ENCODE results near the gene RNPS1.

DNA sequence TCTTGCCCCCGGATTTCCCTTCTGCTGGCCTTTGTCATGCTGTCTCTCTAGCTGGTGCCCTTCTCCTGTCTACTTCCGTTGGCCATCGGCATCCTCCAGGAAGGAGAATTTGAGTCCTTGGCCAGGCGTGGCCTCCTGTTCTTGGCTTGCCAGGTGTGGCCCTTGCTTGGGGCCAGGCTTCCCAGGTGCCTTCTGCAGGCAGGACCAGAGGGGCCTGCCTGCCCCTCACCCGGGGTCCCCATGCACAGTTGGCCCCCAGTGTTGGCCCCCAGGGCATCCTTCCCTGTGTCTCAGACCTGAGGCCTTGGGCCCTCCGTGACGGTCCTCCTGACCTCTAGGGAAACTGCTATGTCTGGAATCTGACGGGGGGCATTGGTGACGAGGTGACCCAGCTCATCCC, 60.1 kb downstream of the RNPS1 start:
- TF ChIP-seq, protein P1, sequence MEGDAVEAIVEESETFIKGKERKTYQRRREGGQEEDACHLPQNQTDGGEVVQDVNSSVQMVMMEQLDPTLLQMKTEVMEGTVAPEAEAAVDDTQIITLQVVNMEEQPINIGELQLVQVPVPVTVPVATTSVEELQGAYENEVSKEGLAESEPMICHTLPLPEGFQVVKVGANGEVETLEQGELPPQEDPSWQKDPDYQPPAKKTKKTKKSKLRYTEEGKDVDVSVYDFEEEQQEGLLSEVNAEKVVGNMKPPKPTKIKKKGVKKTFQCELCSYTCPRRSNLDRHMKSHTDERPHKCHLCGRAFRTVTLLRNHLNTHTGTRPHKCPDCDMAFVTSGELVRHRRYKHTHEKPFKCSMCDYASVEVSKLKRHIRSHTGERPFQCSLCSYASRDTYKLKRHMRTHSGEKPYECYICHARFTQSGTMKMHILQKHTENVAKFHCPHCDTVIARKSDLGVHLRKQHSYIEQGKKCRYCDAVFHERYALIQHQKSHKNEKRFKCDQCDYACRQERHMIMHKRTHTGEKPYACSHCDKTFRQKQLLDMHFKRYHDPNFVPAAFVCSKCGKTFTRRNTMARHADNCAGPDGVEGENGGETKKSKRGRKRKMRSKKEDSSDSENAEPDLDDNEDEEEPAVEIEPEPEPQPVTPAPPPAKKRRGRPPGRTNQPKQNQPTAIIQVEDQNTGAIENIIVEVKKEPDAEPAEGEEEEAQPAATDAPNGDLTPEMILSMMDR (IDR thresholded peaks at IDR 0.05; ENCODE audit: insufficient read depth, low read length): no peak
- no peak for TF ChIP-seq POLR2AphosphoS5 (IDR thresholded peaks at IDR 0.05; ENCODE audit: low read depth)
- no peak for TF ChIP-seq SPI1 (IDR thresholded peaks at IDR 0.05; ENCODE audit: borderline replicate concordance, low read depth)
- TF ChIP-seq, protein P2, sequence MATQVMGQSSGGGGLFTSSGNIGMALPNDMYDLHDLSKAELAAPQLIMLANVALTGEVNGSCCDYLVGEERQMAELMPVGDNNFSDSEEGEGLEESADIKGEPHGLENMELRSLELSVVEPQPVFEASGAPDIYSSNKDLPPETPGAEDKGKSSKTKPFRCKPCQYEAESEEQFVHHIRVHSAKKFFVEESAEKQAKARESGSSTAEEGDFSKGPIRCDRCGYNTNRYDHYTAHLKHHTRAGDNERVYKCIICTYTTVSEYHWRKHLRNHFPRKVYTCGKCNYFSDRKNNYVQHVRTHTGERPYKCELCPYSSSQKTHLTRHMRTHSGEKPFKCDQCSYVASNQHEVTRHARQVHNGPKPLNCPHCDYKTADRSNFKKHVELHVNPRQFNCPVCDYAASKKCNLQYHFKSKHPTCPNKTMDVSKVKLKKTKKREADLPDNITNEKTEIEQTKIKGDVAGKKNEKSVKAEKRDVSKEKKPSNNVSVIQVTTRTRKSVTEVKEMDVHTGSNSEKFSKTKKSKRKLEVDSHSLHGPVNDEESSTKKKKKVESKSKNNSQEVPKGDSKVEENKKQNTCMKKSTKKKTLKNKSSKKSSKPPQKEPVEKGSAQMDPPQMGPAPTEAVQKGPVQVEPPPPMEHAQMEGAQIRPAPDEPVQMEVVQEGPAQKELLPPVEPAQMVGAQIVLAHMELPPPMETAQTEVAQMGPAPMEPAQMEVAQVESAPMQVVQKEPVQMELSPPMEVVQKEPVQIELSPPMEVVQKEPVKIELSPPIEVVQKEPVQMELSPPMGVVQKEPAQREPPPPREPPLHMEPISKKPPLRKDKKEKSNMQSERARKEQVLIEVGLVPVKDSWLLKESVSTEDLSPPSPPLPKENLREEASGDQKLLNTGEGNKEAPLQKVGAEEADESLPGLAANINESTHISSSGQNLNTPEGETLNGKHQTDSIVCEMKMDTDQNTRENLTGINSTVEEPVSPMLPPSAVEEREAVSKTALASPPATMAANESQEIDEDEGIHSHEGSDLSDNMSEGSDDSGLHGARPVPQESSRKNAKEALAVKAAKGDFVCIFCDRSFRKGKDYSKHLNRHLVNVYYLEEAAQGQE (IDR thresholded peaks at IDR 0.05; ENCODE audit: insufficient replicate concordance, low read depth): no peak
- TF ChIP-seq GABPA (IDR thresholded peaks at IDR 0.05; ENCODE audit: low read depth): no peak
